ENCODE results near the gene CTTN.
"Not testable (repeated sequence)": the region's sequence is repeated elsewhere in the genome, so short reads cannot be mapped to it uniquely, and the experiment has no call there.

CTTN gene

GRCh38 chr11:70381872-70382861, 16.2 kb upstream of the CTTN start:
- no peak for DNase-seq (ENCODE audit: low read depth)

- DNase-seq (ENCODE audit: low read depth): no peak
These were observed 14.4 kb upstream of the CTTN start for GRCh38 chr11:70383664-70384565.

GRCh38 chr11:70384566-70385152, 13.7 kb upstream of the CTTN start:
- DNase-seq (ENCODE audit: low read depth): no peak

GRCh38 chr11:70387564-70387963, 10.8 kb upstream of the CTTN start:
- DNase-seq (ENCODE audit: low read depth): no peak

GRCh38 chr11:70389201-70389600, 9.1 kb upstream of the CTTN start:
- no peak for DNase-seq (ENCODE audit: low read depth)

- not testable (repeated sequence) for DNase-seq (ENCODE audit: low read depth)
These were observed 7.4 kb upstream of the CTTN start for GRCh38 chr11:70390882-70391281.

- DNase-seq (ENCODE audit: low read depth): no peak
These were observed 3.9 kb upstream of the CTTN start for GRCh38 chr11:70394211-70394950.

- DNase-seq (ENCODE audit: low read depth): no peak
These were observed 870 bp upstream of the CTTN start for GRCh38 chr11:70397336-70397982.

- DNase-seq (ENCODE audit: low read depth): no peak
These were observed 728 bp downstream of the CTTN start for GRCh38 chr11:70398834-70399680.

GRCh38 chr11:70399681-70400112, 1.4 kb downstream of the CTTN start:
- no peak for DNase-seq (ENCODE audit: low read depth)

- no peak for DNase-seq (ENCODE audit: low read depth)
These were observed 2.3 kb downstream of the CTTN start for GRCh38 chr11:70400643-70401042.

GRCh38 chr11:70402016-70402415, 3.7 kb downstream of the CTTN start:
- DNase-seq (ENCODE audit: low read depth): no peak

- no peak for DNase-seq (ENCODE audit: low read depth)
These were observed 4.4 kb downstream of the CTTN start for GRCh38 chr11:70402685-70403084.

- DNase-seq (ENCODE audit: low read depth): no peak
These were observed 5.9 kb downstream of the CTTN start for GRCh38 chr11:70404244-70404643.

- no peak for DNase-seq (ENCODE audit: low read depth)
These were observed 7.5 kb downstream of the CTTN start for GRCh38 chr11:70405679-70406395.

GRCh38 chr11:70407121-70407520, 8.8 kb downstream of the CTTN start:
- no peak for DNase-seq (ENCODE audit: low read depth)

GRCh38 chr11:70407814-70408213, 9.5 kb downstream of the CTTN start:
- no peak for DNase-seq (ENCODE audit: low read depth)

GRCh38 chr11:70408326-70408725, 10.0 kb downstream of the CTTN start:
- not testable (repeated sequence) for DNase-seq (ENCODE audit: low read depth)

- DNase-seq (ENCODE audit: low read depth): no peak
These were observed 11.1 kb downstream of the CTTN start for GRCh38 chr11:70409437-70409836.
